GM23338 (cell line): ENCODE results near the gene DPP10. TPM values are rescaled to one million over a fixed set of nuclear protein-coding genes. Genes with fewer than 3 reads are reported as not detected.

ENCODE experiments used
- ATAC-seq: fragments of 200-7000 bp; cut with Tn5 transposase; 3 replicates; pipeline ENCODE4 v1.9.1; 2020
- DNase-seq: peaks from one replicate; pipeline ENCODE4 v3.0.0-alpha.2; 2015; ENCODE audit warnings: low spot score
- H2AFZ ChIP-seq: fragments of 200-600 bp; sonication (generic); 2 replicates; pipeline ENCODE4 v1.8.0; 2016; ENCODE audit warnings: antibody characterized with exemption, mild to moderate bottlenecking, moderate library complexity
- H3F3A ChIP-seq: fragments of 200-600 bp; sonication (generic); replicated peaks from 2 replicates; pipeline ENCODE4 v1.8.0; 2017; ENCODE audit warnings: antibody characterized with exemption, mixed run types, low read depth
- H3K27ac ChIP-seq: fragments of 200-600 bp; sonication (generic); 2 replicates; pipeline ENCODE4 v1.6.1; 2016; ENCODE audit warnings: low read depth
- H3K27me3 ChIP-seq: fragments of 200-600 bp; sonication (generic); 2 replicates; pipeline ENCODE4 v1.8.0; 2016; ENCODE audit warnings: mild to moderate bottlenecking, mixed run types, moderate library complexity; ENCODE audit not compliant: insufficient read depth
- H3K36me3 ChIP-seq: fragments of 200-600 bp; sonication (generic); 2 replicates; pipeline ENCODE4 v1.8.0; 2016; ENCODE audit warnings: mild to moderate bottlenecking; ENCODE audit not compliant: insufficient read depth
- H3K4me1 ChIP-seq: fragments of 200-600 bp; sonication (generic); 2 replicates; pipeline ENCODE4 v1.8.0; 2016; ENCODE audit warnings: mild to moderate bottlenecking, moderate library complexity; ENCODE audit not compliant: insufficient read depth
- H3K4me2 ChIP-seq: fragments of 200-600 bp; sonication (generic); 2 replicates; pipeline ENCODE4 v1.7.1; 2017; ENCODE audit warnings: mixed run types
- H3K4me3 ChIP-seq: fragments of 200-600 bp; sonication (generic); 2 replicates; pipeline ENCODE4 v1.6.1; 2016; ENCODE audit warnings: mixed run types
- H3K79me2 ChIP-seq: fragments of 200-600 bp; sonication (generic); replicated peaks from 2 replicates; pipeline ENCODE4 v1.8.0; 2017; ENCODE audit warnings: mild to moderate bottlenecking; ENCODE audit not compliant: insufficient read depth
- H3K9me2 ChIP-seq: fragments of 200-600 bp; sonication (generic); 2 replicates; pipeline ENCODE4 v1.8.0; 2017; ENCODE audit not compliant: insufficient read depth
- H4K20me1 ChIP-seq: fragments of 200-600 bp; sonication (generic); replicated peaks from 2 replicates; pipeline ENCODE4 v1.8.0; 2017; ENCODE audit warnings: mild to moderate bottlenecking; ENCODE audit not compliant: insufficient read depth
- H3K27ac Mint-ChIP-seq: 2 replicates; pipeline ENCODE4 v1.8.0; 2020; ENCODE audit warnings: inconsistent platforms, mild to moderate bottlenecking, moderate library complexity, mixed read lengths
- H3K27me3 Mint-ChIP-seq: 3 replicates; pipeline ENCODE4 v1.8.0; 2022; ENCODE audit warnings: low read depth, mild to moderate bottlenecking, moderate library complexity, mixed read lengths, inconsistent platforms; ENCODE audit not compliant: insufficient read depth, poor library complexity
- H3K36me3 Mint-ChIP-seq: 3 replicates; pipeline ENCODE4 v1.8.0; 2021; ENCODE audit warnings: low read depth, mild to moderate bottlenecking, inconsistent platforms, moderate library complexity, mixed read lengths
- H3K4me1 Mint-ChIP-seq: 3 replicates; pipeline ENCODE4 v1.8.0; 2020; ENCODE audit warnings: mild to moderate bottlenecking, inconsistent platforms, mixed read lengths
- H3K4me3 Mint-ChIP-seq: 3 replicates; pipeline ENCODE4 v1.8.0; 2021; ENCODE audit warnings: moderate library complexity, mild to moderate bottlenecking, inconsistent platforms, mixed read lengths
- H3K9me3 Mint-ChIP-seq: 3 replicates; pipeline ENCODE4 v1.8.0; 2020; ENCODE audit warnings: moderate library complexity, mild to moderate bottlenecking, inconsistent platforms, mixed read lengths
- CREB1 ChIP-seq: fragments of 250-450 bp; sonication (Bioruptor Pico); IDR thresholded peaks from 2 replicates; pipeline ENCODE4 v1.5.0; 2020; ENCODE audit warnings: low read depth, mild to moderate bottlenecking, moderate library complexity
- CTCF ChIP-seq, 2 experiments: fragments of 200-600 bp in 1 of 2; sonication (generic) in 1 of 2; conservative IDR thresholded peaks; 2 replicates each; pipeline versions ENCODE4 v1.5.1 to v1.6.1; 2016 to 2017; ENCODE audit warnings: antibody characterized with exemption in 2 of 2, low read depth in 2 of 2, mild to moderate bottlenecking in 2 of 2, moderate library complexity in 1 of 2
- ETS1 ChIP-seq: IDR thresholded peaks from 2 replicates; pipeline ENCODE4 v1.6.1; 2016; ENCODE audit warnings: antibody characterized with exemption
- EZH2 ChIP-seq: fragments of 200-600 bp; sonication (generic); IDR thresholded peaks from one replicate; pipeline ENCODE4 v1.8.0; 2017; ENCODE audit warnings: antibody characterized with exemption, mild to moderate bottlenecking, low read depth; ENCODE audit not compliant: unreplicated experiment
- EZH2phosphoT487 ChIP-seq: fragments of 200-600 bp; sonication (generic); IDR thresholded peaks from one replicate; pipeline ENCODE4 v1.8.1; 2018; ENCODE audit warnings: antibody characterized with exemption; ENCODE audit not compliant: unreplicated experiment
- JUNB ChIP-seq: IDR thresholded peaks from one replicate; pipeline ENCODE4 v1.6.1; 2016; ENCODE audit warnings: antibody characterized with exemption; ENCODE audit not compliant: unreplicated experiment
- NANOG ChIP-seq: IDR thresholded peaks from 2 replicates; pipeline ENCODE4 v1.6.1; 2016; ENCODE audit warnings: antibody characterized with exemption, borderline replicate concordance
- POLR2AphosphoS5 ChIP-seq: IDR thresholded peaks from 2 replicates; pipeline ENCODE4 v1.6.1; 2016; ENCODE audit warnings: antibody characterized with exemption, low read depth
- REST ChIP-seq: IDR thresholded peaks from one replicate; pipeline ENCODE4 v1.6.1; 2018; ENCODE audit warnings: antibody characterized with exemption; ENCODE audit not compliant: unreplicated experiment
- STAT1 ChIP-seq: IDR thresholded peaks from one replicate; pipeline ENCODE4 v1.6.1; 2016; ENCODE audit warnings: antibody characterized with exemption; ENCODE audit not compliant: unreplicated experiment
- ZNF114 ChIP-seq: fragments of 250-450 bp; sonication (Bioruptor Pico); IDR thresholded peaks from 2 replicates; pipeline ENCODE4 v1.5.0; 2020; ENCODE audit warnings: mild to moderate bottlenecking, moderate library complexity
- ZNF331 ChIP-seq: fragments of 250-450 bp; sonication (Bioruptor Pico); IDR thresholded peaks from 2 replicates; pipeline ENCODE4 v1.5.0; 2020; ENCODE audit warnings: low read depth, mild to moderate bottlenecking, moderate library complexity
- ZNF462 ChIP-seq: fragments of 250-450 bp; sonication (Bioruptor Pico); IDR thresholded peaks from 2 replicates; pipeline ENCODE4 v1.5.0; 2020; ENCODE audit warnings: mild to moderate bottlenecking, moderate library complexity
- polyA plus RNA-seq: library from polyadenylated mRNA; unstranded; fragments of >200 nt; fragmentation: Nextera tagmentation; extraction: Ambion mirVana; gene quantifications from 2 replicates; pipeline ENCODE4 v1.2.1, GENCODE V29; 2016
- total RNA-seq: library from RNA; depleted of rRNA; stranded (reverse); fragments of >200 nt; shearing (Covaris generic); gene quantifications from 2 replicates; pipeline ENCODE4 v1.2.3, GENCODE V29; 2014

DPP10 gene
- total and polyA plus RNA-seq, 2 experiments from 2014 or later = 3.6 to 14.8 TPM

- Mint-ChIP-seq H3K9me3 (peaks cover 3% of the 10 kb centered on the region; the same call in 1 of the 3 replicates), H3K36me3 (no peaks in the 10 kb centered on the region), H3K4me1 (peaks cover 4% of the 10 kb centered on the region; the same call in 1 of the 3 replicates), H3K4me3 (no peak overlapping the region), H3K27me3 (no peaks in the 10 kb centered on the region), H3K27ac (no peak overlapping the region; the same call in 1 of the 2 replicates)
- TF ChIP-seq STAT1 (no peak), CREB1 (CRISPR knock-in tag) (no peak), ZNF331 (CRISPR knock-in tag) (no peak), ZNF462 (CRISPR knock-in tag) (no peak), ZNF114 (CRISPR knock-in tag) (no peak), ETS1 (no peak), EZH2phosphoT487 (no peak), NANOG (no peak), REST (no peak), EZH2 (no peak), JUNB (no peak), POLR2AphosphoS5 (no peak), CTCF (conservative IDR thresholded peaks at IDR 0.05; ENCODE audit: low read depth in 2 of 2) (no peak)
- Histone ChIP-seq H3F3A (no peaks in the 10 kb centered on the region), H4K20me1 (no peaks in the 10 kb centered on the region), H3K27ac (no peak overlapping the region), H3K27me3 (no peaks in the 10 kb centered on the region), H3K9me2 (0 out of 2 replicates have a peak, but pooled peaks cover 2% of the 10 kb centered on the region), H2AFZ (no peak overlapping the region), H3K4me3 (no peak overlapping the region), H3K4me1 (no peaks in the 10 kb centered on the region), H3K79me2 (no peaks in the 10 kb centered on the region), H3K36me3 (no peaks in the 10 kb centered on the region), H3K4me2 (no peak overlapping the region)
- ATAC-seq = no peak
- no peak for DNase-seq
Observed at GRCh38 chr2:114580691-114581090, 138.2 kb downstream of the DPP10 start.
